Muscle of leg (tissue), 11 donors: ENCODE data around the gene NPPA. TPM values are rescaled to one million over a fixed set of nuclear protein-coding genes. Genes with fewer than 3 reads are reported as not detected.
A peak's percentile ranks its signal among the peaks of the same experiment; 100 is the strongest.

Source experiments
- DNase-seq: peaks from one replicate; pipeline ENCODE4 v3.0.0; 2013
- H3K27ac ChIP-seq: one replicate; pipeline ENCODE4 v1.5.1; 2013; ENCODE audit warnings: mild to moderate bottlenecking, low read length, control low read depth
- H3K27me3 ChIP-seq: one replicate; pipeline ENCODE4 v1.6.1; 2013; ENCODE audit warnings: low read length; ENCODE audit not compliant: control insufficient read depth, insufficient read depth
- H3K36me3 ChIP-seq: one replicate; pipeline ENCODE4 v1.6.1; 2013; ENCODE audit warnings: low read length; ENCODE audit not compliant: control insufficient read depth, insufficient read depth
- H3K4me1 ChIP-seq: one replicate; pipeline ENCODE4 v1.6.1; 2013; ENCODE audit warnings: low read length; ENCODE audit not compliant: control insufficient read depth, insufficient read depth
- H3K4me3 ChIP-seq: one replicate; pipeline ENCODE4 v1.5.1; 2013; ENCODE audit warnings: low read length, control low read depth
- H3K9me3 ChIP-seq: replicated peaks from 2 replicates; pipeline ENCODE4 v1.6.1; 2013; ENCODE audit warnings: low read depth, low read length; ENCODE audit not compliant: control insufficient read depth
- WGBS: methylation state at CpG from one replicate; pipeline ENCODE4 v1.1.5; 2013; ENCODE audit warnings: missing lambda C conversion rate; ENCODE audit not compliant: insufficient coverage; 5-methylcytosine and 5-hydroxymethylcytosine counted together
- polyA plus RNA-seq, 8 donors: library from polyadenylated mRNA; unstranded; fragments of 120-200 nt; gene quantifications; one replicate each; pipeline versions ENCODE4 v1.2.1 to v1.2.3, GENCODE V29; 2013; ENCODE audit warnings: inconsistent platforms in 1 of 8, low replicate concordance in 1 of 8; ENCODE audit not compliant: insufficient read length in 8 of 8, insufficient read depth in 1 of 8
- total RNA-seq: library from RNA; stranded (reverse); fragments of 120-200 nt; gene quantifications from one replicate; pipeline ENCODE4 v1.2.4, GENCODE V29; 2013

Gene NPPA
- total and polyA plus RNA-seq, 9 donors: 0.93 to 3.2 (median 2.1) TPM

- Histone ChIP-seq H3K36me3 (peaks cover 43% of the 10 kb centered on the region), H3K9me3 (no peaks in the 10 kb centered on the region), H3K4me3 (no peak overlapping the region), H3K27ac (no peak overlapping the region), H3K27me3 (no peaks in the 10 kb centered on the region), H3K4me1 (peaks cover 27% of the 10 kb centered on the region)
- no CpG with 5 or more reads among the region's 5 CpGs for WGBS
- DNase-seq: peak; percentile 49
Observed at GRCh38 chr1:11845641-11846335, 1.8 kb downstream of the NPPA start.

GRCh38 chr1:11842154-11843041, 5.2 kb downstream of the NPPA start:
- no peak overlapping the region for H3K27ac ChIP-seq
- peak; percentile 77 for DNase-seq
- WGBS: 34% methylated on average over 11 of the region's 19 CpGs

GRCh38 chr1:11841245-11842153, 6.1 kb downstream of the NPPA start:
- 69% methylated on average over 14 of the region's 17 CpGs for WGBS

More at GRCh38 chr1:11842154-11843041, 5.2 kb downstream of the NPPA start:
- peaks cover 14% of the 10 kb centered on the region for H3K4me1 ChIP-seq
- no peaks in the 10 kb centered on the region for H3K27me3 ChIP-seq
- H3K9me3 ChIP-seq: no peaks in the 10 kb centered on the region
- no peak overlapping the region for H3K4me3 ChIP-seq
- H3K36me3 ChIP-seq: peaks cover 76% of the 10 kb centered on the region

GRCh38 chr1:11839727-11840705, 7.6 kb downstream of the NPPA start:
- Histone ChIP-seq H3K27ac (no peak overlapping the region), H3K27me3 (no peaks in the 10 kb centered on the region), H3K4me1 (peaks cover 9% of the 10 kb centered on the region), H3K9me3 (no peaks in the 10 kb centered on the region), H3K4me3 (no peak overlapping the region), H3K36me3 (peaks cover 87% of the 10 kb centered on the region)
- DNase-seq: no peak
- 91% methylated on average over 14 of the region's 20 CpGs for WGBS

More at GRCh38 chr1:11841245-11842153, 6.1 kb downstream of the NPPA start:
- no peak for DNase-seq
- Histone ChIP-seq H3K27ac (no peak overlapping the region), H3K9me3 (no peaks in the 10 kb centered on the region), H3K36me3 (peaks cover 82% of the 10 kb centered on the region), H3K27me3 (no peaks in the 10 kb centered on the region), H3K4me3 (no peak overlapping the region), H3K4me1 (peaks cover 9% of the 10 kb centered on the region)

GRCh38 chr1:11838349-11839272, 9.0 kb downstream of the NPPA start:
- no peaks in the 10 kb centered on the region for H3K27me3 ChIP-seq
- no peak overlapping the region for H3K27ac ChIP-seq
- H3K36me3 ChIP-seq: peaks cover 93% of the 10 kb centered on the region
- H3K9me3 ChIP-seq: no peaks in the 10 kb centered on the region
- no peak overlapping the region for H3K4me3 ChIP-seq
- peaks cover 9% of the 10 kb centered on the region for H3K4me1 ChIP-seq
- DNase-seq: peak; percentile 66
- 65% methylated on average over 34 of the region's 40 CpGs for WGBS

GRCh38 chr1:11837767-11838348, 9.7 kb downstream of the NPPA start:
- no peak for DNase-seq
- H3K4me3 ChIP-seq: no peak overlapping the region
- no peaks in the 10 kb centered on the region for H3K9me3 ChIP-seq
- H3K27ac ChIP-seq: no peak overlapping the region
- 80% methylated on average over 9 of the region's 11 CpGs for WGBS
- H3K27me3 ChIP-seq: no peaks in the 10 kb centered on the region
- peaks cover 96% of the 10 kb centered on the region for H3K36me3 ChIP-seq
- peaks cover 9% of the 10 kb centered on the region for H3K4me1 ChIP-seq

GRCh38 chr1:11836955-11837766, 10.4 kb downstream of the NPPA start:
- 86% methylated on average over 32 of the region's 36 CpGs for WGBS
- H3K27ac ChIP-seq: no peak overlapping the region
- DNase-seq: no peak
- no peaks in the 10 kb centered on the region for H3K27me3 ChIP-seq
- no peaks in the 10 kb centered on the region for H3K9me3 ChIP-seq
- H3K4me1 ChIP-seq: peaks cover 6% of the 10 kb centered on the region
- no peak overlapping the region for H3K4me3 ChIP-seq
- H3K36me3 ChIP-seq: peaks cover 98% of the 10 kb centered on the region
